CD4-positive, alpha-beta memory T cell (primary cell): Measurements from ENCODE around the gene METAP1D. TPM values are rescaled to one million over a fixed set of nuclear protein-coding genes. Genes with fewer than 3 reads are reported as not detected.

ENCODE experiments used
- CTCF ChIA-PET: fragments of 350-600 bp; sonication (Branson Sonifier 250); formaldehyde crosslinking; loops from one replicate; lab custom pipeline; 2021; ENCODE audit warnings: inconsistent platforms; ENCODE audit not compliant: partially characterized antibody; lab: Charles Lee
- POLR2A ChIA-PET: fragments of 350-600 bp; sonication (Branson Sonifier 250); formaldehyde crosslinking; loops from one replicate; lab custom pipeline; 2021; ENCODE audit not compliant: partially characterized antibody; lab: Charles Lee
- DNase-seq, 5 donors: peaks; one replicate each; pipeline versions ENCODE4 v3.0.0 to v3.0.0-alpha.2; 2020 to 2022; ENCODE audit warnings: mixed read lengths in 1 of 5
- H3K27ac ChIP-seq: one replicate; pipeline ENCODE4 v1.7.0; 2013; ENCODE audit warnings: low read depth, low read length
- H3K27me3 ChIP-seq: 2 replicates; pipeline ENCODE4 v1.7.0; 2013; ENCODE audit warnings: mild to moderate bottlenecking, low read length, moderate library complexity; ENCODE audit not compliant: insufficient read depth
- H3K36me3 ChIP-seq: 2 replicates; pipeline ENCODE4 v1.7.0; 2013; ENCODE audit warnings: mild to moderate bottlenecking, low read length, moderate library complexity; ENCODE audit not compliant: insufficient read depth
- H3K4me1 ChIP-seq: 2 replicates; pipeline ENCODE4 v1.7.0; 2013; ENCODE audit warnings: mild to moderate bottlenecking, low read length, moderate library complexity; ENCODE audit not compliant: insufficient read depth
- H3K4me3 ChIP-seq, 2 donors: one replicate each; pipeline ENCODE4 v1.7.0; 2013; ENCODE audit warnings: low read length in 2 of 2, mild to moderate bottlenecking in 1 of 2
- H3K9me3 ChIP-seq, 2 donors: one replicate each; pipeline ENCODE4 v1.7.0; 2013; ENCODE audit warnings: low read length in 2 of 2, control low read depth in 1 of 2; ENCODE audit not compliant: control insufficient read depth in 1 of 2
- H3K27ac Mint-ChIP-seq, 7 donors: one replicate each; pipeline ENCODE4 v1.8.0; 2020 to 2021; ENCODE audit warnings: mixed read lengths in 7 of 7, mild to moderate bottlenecking in 6 of 7, inconsistent platforms in 3 of 7, moderate library complexity in 3 of 7
- H3K27me3 Mint-ChIP-seq, 2 donors: one replicate each; pipeline ENCODE4 v1.8.0; 2020 to 2021; ENCODE audit warnings: mixed read lengths in 2 of 2
- H3K36me3 Mint-ChIP-seq, 2 donors: one replicate each; pipeline ENCODE4 v1.8.0; 2020 to 2021; ENCODE audit warnings: mixed read lengths in 2 of 2, inconsistent platforms in 1 of 2, mild to moderate bottlenecking in 1 of 2
- H3K4me1 Mint-ChIP-seq, 4 donors: one replicate each; pipeline ENCODE4 v1.8.0; 2020 to 2021; ENCODE audit warnings: mixed read lengths in 4 of 4, mild to moderate bottlenecking in 1 of 4
- H3K4me3 Mint-ChIP-seq, 8 donors: one replicate each; pipeline ENCODE4 v1.8.0; 2020 to 2021; ENCODE audit warnings: mixed read lengths in 8 of 8, mild to moderate bottlenecking in 7 of 8, moderate library complexity in 6 of 8, inconsistent platforms in 3 of 8
- H3K9me3 Mint-ChIP-seq, 8 donors: one replicate each; pipeline ENCODE4 v1.8.0; 2020 to 2021; ENCODE audit warnings: mixed read lengths in 8 of 8, mild to moderate bottlenecking in 5 of 8, inconsistent platforms in 3 of 8, moderate library complexity in 1 of 8
- intact Hi-C: fragments of 100-400 bp; cut with micrococcal nuclease; formaldehyde crosslinking; loops from one replicate; pipeline ENCODE4 v1.15.1; 2023
- polyA plus RNA-seq, 2 donors: library from polyadenylated mRNA; unstranded; fragments of 300-500 nt; fragmentation: Illumina TruSeq; gene quantifications; one replicate each; pipeline ENCODE4 v1.2.3, GENCODE V29; 2021
- total RNA-seq, 2 experiments: library from RNA; stranded (reverse); gene quantifications; one replicate each; pipeline ENCODE4 v1.2.3, GENCODE V29; 2021

METAP1D gene
- total and polyA plus RNA-seq, 4 experiments from 2014 or later = 3.5 to 7.3 (median 6.5) TPM

GRCh38 chr2:172009823-172010222, 10.1 kb downstream of the METAP1D start:
- intact Hi-C loops = no loop called here
- H3K27me3 ChIP-seq = no peaks in the 10 kb centered on the region
- no peak overlapping the region for H3K4me3 ChIP-seq
- Mint-ChIP-seq H3K4me3 (no peak overlapping the region), H3K4me1 (peaks cover 18 to 25% (median 22%) of the 10 kb centered on the region in 4 donors), H3K27ac (no peak overlapping the region), H3K9me3 (peaks cover 0 to 2% (median 0%) of the 10 kb centered on the region in 8 donors), H3K36me3 (peaks cover 0 to 16% of the 10 kb centered on the region in 2 donors), H3K27me3 (no peaks in the 10 kb centered on the region)
- no peaks in the 10 kb centered on the region for H3K36me3 ChIP-seq
- H3K9me3 ChIP-seq = no peaks in the 10 kb centered on the region
- ChIA-PET POLR2A (no interaction called here), CTCF (no interaction called here)
- no peak overlapping the region for H3K27ac ChIP-seq
- H3K4me1 ChIP-seq = peaks cover 20% of the 10 kb centered on the region
- no peak for DNase-seq

DNA sequence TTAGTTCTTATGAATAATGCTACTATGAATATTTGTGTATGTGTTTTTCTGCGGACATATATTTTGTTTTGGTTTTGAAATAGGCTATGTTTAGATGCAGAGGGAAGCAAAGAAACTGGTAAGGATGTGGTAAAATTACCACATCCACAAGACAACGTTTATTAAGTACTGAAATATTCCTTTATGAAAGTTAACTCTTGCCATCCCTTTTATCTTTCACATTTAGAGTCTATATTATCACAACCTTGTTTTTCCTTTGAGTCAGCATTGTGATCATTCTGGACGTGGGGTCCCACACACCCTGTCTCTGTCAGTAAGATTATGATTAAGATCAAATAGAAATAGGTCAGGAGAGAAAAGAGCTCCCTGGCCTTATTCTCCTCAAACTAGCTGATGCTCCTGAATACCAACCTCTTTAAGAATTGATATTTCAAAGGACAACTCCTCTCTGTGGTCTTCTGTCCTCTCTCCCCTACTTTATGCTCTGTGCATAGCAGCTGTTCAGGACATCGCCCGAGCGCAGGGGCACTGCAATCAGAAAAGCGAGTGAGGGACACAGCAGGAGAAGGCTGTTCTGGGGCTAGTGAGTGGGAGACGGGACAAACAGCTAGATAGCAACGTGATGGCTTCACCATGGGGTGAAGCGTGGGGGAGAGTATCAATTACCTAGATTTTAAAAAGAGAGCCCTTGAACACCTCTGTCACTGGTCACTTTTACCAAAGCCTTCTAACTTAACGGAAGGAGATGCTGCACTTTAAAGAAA, 12.2 kb downstream of the METAP1D start:
- ChIA-PET POLR2A (no interaction called here), CTCF (interaction anchor here (0.6 kb wide), 1 partner anchor 95 kb away, joined by 3 read pairs; no protein-coding TSS in a partner anchor)
- Mint-ChIP-seq H3K9me3 (peaks cover 0 to 1% (median 0%) of the 10 kb centered on the region in 8 donors), H3K4me1 (peaks cover 18 to 25% (median 22%) of the 10 kb centered on the region in 4 donors), H3K27me3 (no peaks in the 10 kb centered on the region), H3K27ac (no peak overlapping the region), H3K4me3 (peak overlapping the region in 6 of 8 donors; percentile 10 to 73 (median 56)), H3K36me3 (peaks cover 0 to 20% of the 10 kb centered on the region in 2 donors)
- DNase-seq = peak in 3 of 5 donors; percentile 18 to 39 (median 24)
- H3K9me3 ChIP-seq = no peaks in the 10 kb centered on the region
- no peak overlapping the region for H3K27ac ChIP-seq
- intact Hi-C loops = no loop called here
- no peak overlapping the region for H3K4me3 ChIP-seq
- no peaks in the 10 kb centered on the region for H3K27me3 ChIP-seq
- no peaks in the 10 kb centered on the region for H3K36me3 ChIP-seq
- H3K4me1 ChIP-seq = peaks cover 20% of the 10 kb centered on the region

DNA sequence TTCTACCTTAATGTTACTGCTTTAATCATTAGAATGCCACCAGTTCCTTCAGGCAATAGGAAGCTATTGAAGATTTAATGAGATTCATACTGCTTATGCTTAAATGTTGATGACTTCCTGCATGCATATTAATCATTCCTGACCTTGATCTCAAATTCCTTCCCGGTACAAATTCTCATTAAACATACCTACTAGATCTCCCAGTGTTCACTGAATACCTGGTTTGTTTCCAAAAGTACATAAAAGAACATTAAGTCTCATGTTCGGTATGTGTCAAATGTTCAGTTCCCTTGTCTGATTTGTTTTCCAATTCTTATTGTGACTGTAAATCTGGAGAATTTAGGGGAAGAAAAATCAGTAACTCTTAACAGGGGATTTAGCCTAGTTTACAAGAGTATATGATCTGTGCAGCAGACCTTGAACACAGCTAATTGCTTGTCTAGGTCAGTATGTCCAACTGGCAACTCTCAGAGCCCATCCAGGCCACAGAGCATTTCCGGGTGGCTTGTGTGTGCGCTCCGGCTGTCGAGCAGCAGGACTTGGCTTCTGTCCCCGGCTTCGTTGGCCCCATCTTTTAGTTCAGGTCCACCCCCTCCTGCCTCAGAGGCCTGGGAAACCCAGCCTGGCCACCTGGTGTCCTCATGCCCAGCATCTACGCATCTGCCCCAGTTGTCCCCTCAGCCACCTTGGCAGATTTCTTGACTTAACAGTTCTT, 13.1 kb downstream of the METAP1D start:
- Histone ChIP-seq H3K4me3 (no peak overlapping the region), H3K4me1 (peaks cover 20% of the 10 kb centered on the region), H3K27me3 (no peaks in the 10 kb centered on the region), H3K9me3 (no peaks in the 10 kb centered on the region), H3K27ac (no peak overlapping the region), H3K36me3 (no peaks in the 10 kb centered on the region)
- DNase-seq = no peak
- Mint-ChIP-seq H3K4me1 (peaks cover 18 to 25% (median 22%) of the 10 kb centered on the region in 4 donors), H3K27ac (peak overlapping the region in 1 of 7 donors; percentile 28), H3K9me3 (no peaks in the 10 kb centered on the region), H3K27me3 (no peaks in the 10 kb centered on the region), H3K36me3 (peaks cover 0 to 14% of the 10 kb centered on the region in 2 donors), H3K4me3 (peak overlapping the region in 1 of 8 donors; percentile 19)
- POLR2A ChIA-PET = interaction anchor here (1.1 kb wide), 1 partner anchor 13 kb away, joined by 3 read pairs; the partner anchor contains the start of gene METAP1D
- CTCF ChIA-PET = interaction anchor here (0.6 kb wide), 1 partner anchor 94 kb away, joined by 3 read pairs; no protein-coding TSS in a partner anchor
- intact Hi-C loops = no loop called here

- ChIA-PET POLR2A (interaction anchor here (0.7 to 1.1 kb wide), 2 partner anchors 13 to 99 kb away, joined by 3 to 4 read pairs; partner anchors contain the start of gene METAP1D), CTCF (no interaction called here)
- H3K9me3 Mint-ChIP-seq = no peaks in the 10 kb centered on the region
- Histone ChIP-seq H3K4me3 (no peak overlapping the region), H3K27me3 (no peaks in the 10 kb centered on the region), H3K36me3 (no peaks in the 10 kb centered on the region), H3K4me1 (peaks cover 20% of the 10 kb centered on the region), H3K9me3 (no peaks in the 10 kb centered on the region), H3K27ac (no peak overlapping the region)
- no peaks in the 10 kb centered on the region for H3K27me3 Mint-ChIP-seq
- H3K4me3 Mint-ChIP-seq = no peak overlapping the region
- peaks cover 18 to 25% (median 22%) of the 10 kb centered on the region in 4 donors for H3K4me1 Mint-ChIP-seq
- H3K36me3 Mint-ChIP-seq = peaks cover 0 to 14% of the 10 kb centered on the region in 2 donors
- DNase-seq = no peak
- no peak overlapping the region for H3K27ac Mint-ChIP-seq
- intact Hi-C loops = no loop called here
These were observed 13.6 kb downstream of the METAP1D start for GRCh38 chr2:172013396-172013795.

DNA sequence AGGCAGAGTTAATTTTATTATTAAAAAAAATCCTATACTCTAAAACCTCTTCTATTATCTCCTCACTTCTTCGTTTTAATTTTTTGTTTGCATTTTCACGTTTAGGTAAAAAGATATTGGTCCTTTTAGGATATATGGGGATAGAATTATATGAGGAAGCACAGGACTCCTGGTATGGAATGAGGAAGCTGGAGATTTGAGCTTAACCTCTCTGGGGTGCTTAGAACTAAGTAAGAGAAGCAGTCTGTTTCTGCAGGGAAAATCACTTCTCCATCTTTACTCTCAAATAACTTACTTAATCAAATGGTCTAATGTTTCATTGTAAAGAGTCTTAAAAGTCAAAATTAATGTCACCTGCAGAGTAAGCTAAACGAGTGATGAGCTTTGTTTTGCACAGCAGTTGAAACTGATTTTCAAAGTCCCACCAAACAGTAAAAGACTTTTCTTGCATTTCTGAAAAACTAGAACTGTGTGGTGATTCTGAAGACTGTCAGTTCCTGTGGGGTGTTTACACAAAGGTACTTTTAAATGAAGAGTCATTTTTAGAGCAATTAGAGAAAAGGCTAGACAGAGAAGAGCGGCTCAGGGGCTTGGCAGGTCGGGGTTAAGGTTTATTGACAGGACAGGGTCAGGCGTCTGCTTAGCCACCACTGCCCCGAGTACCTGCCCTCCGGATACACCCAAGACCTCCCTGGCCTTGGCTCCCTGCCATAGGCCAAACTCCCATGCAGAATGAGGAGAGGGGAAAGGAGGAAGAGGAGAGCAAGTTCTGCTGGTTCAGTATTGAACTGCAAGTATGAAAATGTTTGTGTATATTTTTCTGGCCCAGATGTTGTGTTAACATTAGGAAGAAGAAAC, 21.6 kb downstream of the METAP1D start:
- H3K4me3 Mint-ChIP-seq = no peak overlapping the region
- Histone ChIP-seq H3K27ac (no peak overlapping the region), H3K27me3 (no peaks in the 10 kb centered on the region), H3K4me1 (no peaks in the 10 kb centered on the region), H3K36me3 (no peaks in the 10 kb centered on the region), H3K4me3 (no peak overlapping the region), H3K9me3 (no peaks in the 10 kb centered on the region)
- no peak overlapping the region for H3K27ac Mint-ChIP-seq
- intact Hi-C loops = no loop called here
- ChIA-PET CTCF (no interaction called here), POLR2A (no interaction called here)
- H3K4me1 Mint-ChIP-seq = no peaks in the 10 kb centered on the region
- peaks cover 1 to 11% of the 10 kb centered on the region in 2 donors for H3K36me3 Mint-ChIP-seq
- no peaks in the 10 kb centered on the region for H3K9me3 Mint-ChIP-seq
- no peak for DNase-seq
- no peaks in the 10 kb centered on the region for H3K27me3 Mint-ChIP-seq

DNA sequence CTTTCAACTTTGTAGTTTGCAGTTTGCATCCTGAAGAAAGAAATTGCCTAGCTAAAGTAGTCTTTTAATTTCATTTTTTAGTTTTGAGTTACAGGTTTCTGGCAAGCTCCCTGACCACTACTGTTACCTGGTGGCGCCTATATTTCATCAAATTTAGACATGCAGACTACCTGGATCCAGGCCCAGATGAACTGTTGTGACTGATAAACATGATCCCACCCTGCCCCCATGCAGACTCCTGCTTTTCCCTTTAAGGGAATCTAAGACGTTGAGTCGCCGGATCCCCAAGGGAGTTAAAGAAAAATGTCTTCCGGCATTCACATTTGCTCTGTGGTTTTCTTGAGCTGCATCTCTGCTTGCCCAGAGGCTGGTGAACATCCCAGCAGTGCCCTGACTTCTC, 22.2 kb downstream of the METAP1D start:
- Mint-ChIP-seq H3K36me3 (peaks cover 1 to 6% of the 10 kb centered on the region in 2 donors), H3K27ac (no peak overlapping the region), H3K4me1 (no peaks in the 10 kb centered on the region), H3K4me3 (no peak overlapping the region), H3K27me3 (no peaks in the 10 kb centered on the region), H3K9me3 (no peaks in the 10 kb centered on the region)
- ChIA-PET POLR2A (no interaction called here), CTCF (no interaction called here)
- no peaks in the 10 kb centered on the region for H3K36me3 ChIP-seq
- H3K4me3 ChIP-seq = no peak overlapping the region
- no peaks in the 10 kb centered on the region for H3K4me1 ChIP-seq
- no peaks in the 10 kb centered on the region for H3K27me3 ChIP-seq
- intact Hi-C loops = no loop called here
- no peaks in the 10 kb centered on the region for H3K9me3 ChIP-seq
- H3K27ac ChIP-seq = no peak overlapping the region
- no peak for DNase-seq
